ENCODE data around the gene SERPINA5. TPM values are rescaled to one million over a fixed set of nuclear protein-coding genes. Genes with fewer than 3 reads are reported as not detected.

Gene SERPINA5
- total RNA-seq, 8 experiments from 2014 or later = 0.50 to 6.5 (median 1.6) TPM; not detected in 2

DNA sequence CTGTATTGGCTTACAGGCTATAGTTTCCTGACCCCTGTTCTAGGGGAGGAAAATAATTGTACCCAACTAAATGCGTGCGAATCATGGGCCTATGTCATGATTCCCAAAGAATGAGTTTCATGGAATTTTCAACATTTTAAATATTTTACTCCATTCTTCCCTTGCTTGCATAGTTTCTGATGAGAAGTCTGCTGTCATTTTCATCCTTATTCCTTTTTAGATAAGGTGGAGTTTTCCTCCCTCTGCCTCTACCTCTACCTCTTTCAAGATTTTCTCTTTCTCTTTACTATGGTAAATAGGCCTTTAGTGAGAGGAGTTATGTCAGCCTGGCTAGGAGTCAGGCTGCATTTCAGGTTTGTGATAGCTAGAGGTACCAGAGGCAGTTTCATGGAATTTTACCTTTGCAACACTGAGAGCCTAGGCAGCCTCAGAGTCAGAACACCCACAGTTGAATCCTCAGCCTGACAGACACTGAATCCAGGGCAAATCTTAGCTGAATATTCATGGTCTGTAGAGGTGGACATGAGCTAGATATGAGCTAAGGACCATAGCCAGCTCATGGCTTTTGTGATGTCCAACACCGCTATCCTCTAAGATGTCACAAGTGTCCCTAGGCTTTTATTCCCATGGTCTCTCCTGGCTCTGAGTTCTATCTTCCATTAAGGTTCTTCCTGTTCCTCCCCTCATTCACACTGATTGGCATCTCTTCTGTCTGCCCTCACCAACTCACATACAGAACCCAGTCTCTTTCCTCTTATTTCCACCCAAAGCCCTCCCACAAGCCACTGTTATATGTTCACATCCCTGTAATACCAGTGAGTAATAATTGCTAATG lies 37.0 kb downstream of the SERPINA5 start:
- WGBS, 10 experiments = 0 to 100% (median 71%) methylated on average over 1 to 3 of the region's 3 CpGs; no CpG with 5 or more reads in 1 of the 10 experiments
- ATAC-seq (replicated peaks in 6 of 8) = no peak
- H3K27ac ChIP-seq = no peak overlapping the region
- H3K4me1 ChIP-seq (replicated peaks in 1 of 2) = peaks cover 0 to under 1% of the 10 kb centered on the region in 2 donors
- H3K4me3 ChIP-seq = no peak overlapping the region
- in situ Hi-C loops (cut with MboI; ENCODE audit: low pct_unique_long_range_greater_than_20kb in 2 of 9, low sequenced_read_pairs in 9 of 9, unreplicated experiment in 9 of 9) = no loop called here

GRCh38 chr14:94619297-94619696 lies 38.1 kb downstream of the SERPINA5 start:
- no peak overlapping the region for H3K27ac ChIP-seq
- no peak for ATAC-seq (replicated peaks in 6 of 8)
- no peaks in the 10 kb centered on the region for H3K4me1 ChIP-seq (replicated peaks in 1 of 2)
- no peak overlapping the region for H3K4me3 ChIP-seq
- 0 to 100% (median 75%) methylated on average over 1 to 5 of the region's 6 CpGs; no CpG with 5 or more reads in 3 of the 10 experiments for WGBS, 10 experiments
- in situ Hi-C loops (cut with MboI; ENCODE audit: low pct_unique_long_range_greater_than_20kb in 2 of 9, low sequenced_read_pairs in 9 of 9, unreplicated experiment in 9 of 9) = no loop called here

DNA sequence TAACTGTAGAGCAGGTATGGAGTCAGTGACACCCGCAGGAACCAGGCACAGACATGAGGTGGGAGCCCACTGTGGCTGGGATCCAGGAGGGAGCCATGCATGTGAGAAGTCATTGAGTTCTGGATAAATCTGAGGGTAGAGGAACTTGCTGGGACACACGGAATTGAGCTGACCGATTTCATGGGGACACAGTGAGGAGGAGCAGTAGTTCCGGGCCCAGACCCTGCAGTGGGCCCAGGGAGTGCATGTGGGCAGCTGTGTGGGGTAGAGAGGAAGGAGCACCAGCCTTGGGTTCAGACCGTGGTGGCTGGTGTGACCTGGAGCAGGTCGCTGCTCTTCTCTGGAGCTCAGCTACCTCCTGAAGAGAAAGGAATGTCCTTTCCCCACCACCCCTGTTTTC lies 39.4 kb downstream of the SERPINA5 start:
- Histone ChIP-seq H3K4me1 (replicated peaks in 1 of 2) (no peaks in the 10 kb centered on the region), H3K27ac (no peak overlapping the region), H3K4me3 (no peak overlapping the region)
- WGBS, 10 experiments = 20 to 80% (median 53%) methylated on average over 1 to 4 of the region's 6 CpGs; no CpG with 5 or more reads in 5 of the 10 experiments
- in situ Hi-C loops (cut with MboI; ENCODE audit: low pct_unique_long_range_greater_than_20kb in 2 of 9, low sequenced_read_pairs in 9 of 9, unreplicated experiment in 9 of 9) = no loop called here
- no peak for ATAC-seq (replicated peaks in 6 of 8)

DNA sequence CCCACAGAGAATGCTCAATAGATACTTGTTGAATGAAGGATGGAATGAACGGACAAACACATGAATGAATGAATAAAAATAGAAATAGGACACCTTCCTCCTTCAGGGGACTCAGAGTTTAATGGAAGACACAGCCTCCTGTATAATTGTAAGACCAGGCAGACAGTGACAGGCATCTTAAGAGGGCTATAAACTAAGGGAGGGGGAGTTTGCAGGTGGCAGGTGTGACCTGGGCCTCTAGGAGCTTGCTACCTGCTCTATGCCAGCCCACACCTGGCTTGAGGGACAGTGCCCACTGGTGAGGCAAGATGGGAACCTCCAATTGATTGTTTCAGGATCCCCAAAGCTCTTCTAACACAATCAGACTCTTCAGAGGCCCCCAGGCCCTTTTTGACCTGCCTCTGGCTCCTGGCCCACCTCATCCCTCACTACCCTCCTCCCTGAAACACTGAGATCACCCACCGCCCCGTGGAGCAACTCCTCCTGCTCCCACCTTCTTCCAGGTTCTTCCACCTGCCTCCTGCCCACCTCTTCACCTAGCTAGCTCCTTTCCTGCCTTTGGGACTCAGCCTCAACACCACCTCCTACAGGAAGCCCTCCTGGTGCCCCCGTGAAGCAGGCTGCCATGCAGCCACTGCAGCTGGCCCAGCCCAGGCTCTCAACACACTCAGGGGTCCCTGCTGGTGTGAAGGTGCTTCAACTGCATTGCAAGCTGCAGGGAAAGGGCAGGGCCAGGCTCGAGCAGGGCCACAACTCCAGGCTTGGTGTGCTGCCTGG lies 40.3 kb downstream of the SERPINA5 start:
- ATAC-seq (replicated peaks in 6 of 8) = no peak
- H3K27ac ChIP-seq = no peak overlapping the region
- in situ Hi-C loops (cut with MboI; ENCODE audit: low pct_unique_long_range_greater_than_20kb in 2 of 9, low sequenced_read_pairs in 9 of 9, unreplicated experiment in 9 of 9) = no loop called here
- 0 to 100% (median 53%) methylated on average over 1 to 3 of the region's 5 CpGs; no CpG with 5 or more reads in 1 of the 10 experiments for WGBS, 10 experiments
- H3K4me3 ChIP-seq = no peak overlapping the region
- no peaks in the 10 kb centered on the region for H3K4me1 ChIP-seq (replicated peaks in 1 of 2)

- no peak overlapping the region for H3K4me3 ChIP-seq
- no peak for ATAC-seq (replicated peaks in 6 of 8)
- no peak overlapping the region for H3K27ac ChIP-seq
- no peaks in the 10 kb centered on the region for H3K4me1 ChIP-seq (replicated peaks in 1 of 2)
- 17 to 78% (median 39%) methylated on average over 1 to 4 of the region's 6 CpGs; no CpG with 5 or more reads in 2 of the 10 experiments for WGBS, 10 experiments
- in situ Hi-C loops (cut with MboI; ENCODE audit: low pct_unique_long_range_greater_than_20kb in 2 of 9, low sequenced_read_pairs in 9 of 9, unreplicated experiment in 9 of 9) = no loop called here
Measured at GRCh38 chr14:94622653-94623421, 41.6 kb downstream of the SERPINA5 start.

- H3K4me1 ChIP-seq (replicated peaks in 1 of 2) = no peaks in the 10 kb centered on the region
- H3K4me3 ChIP-seq = no peak overlapping the region
- no peak for ATAC-seq (replicated peaks in 6 of 8)
- H3K27ac ChIP-seq = no peak overlapping the region
- WGBS, 10 experiments = 80 to 83% methylated on average over 1 to 4 of the region's 4 CpGs; no CpG with 5 or more reads in 8 of the 10 experiments
- in situ Hi-C loops (cut with MboI; ENCODE audit: low pct_unique_long_range_greater_than_20kb in 2 of 9, low sequenced_read_pairs in 9 of 9, unreplicated experiment in 9 of 9) = no loop called here
Measured at GRCh38 chr14:94623422-94623809, 42.2 kb downstream of the SERPINA5 start.

- no peak for ATAC-seq (replicated peaks in 6 of 8)
- in situ Hi-C loops (cut with MboI; ENCODE audit: low pct_unique_long_range_greater_than_20kb in 2 of 9, low sequenced_read_pairs in 9 of 9, unreplicated experiment in 9 of 9) = no loop called here
- 0 to 83% (median 80%) methylated on average over 1 to 3 of the region's 7 CpGs; no CpG with 5 or more reads in 5 of the 10 experiments for WGBS, 10 experiments
- Histone ChIP-seq H3K27ac (no peak overlapping the region), H3K4me1 (replicated peaks in 1 of 2) (no peaks in the 10 kb centered on the region), H3K4me3 (no peak overlapping the region)
Measured at GRCh38 chr14:94623856-94624499, 42.8 kb downstream of the SERPINA5 start.

GRCh38 chr14:94624537-94625352 lies 43.5 kb downstream of the SERPINA5 start:
- ATAC-seq (replicated peaks in 6 of 8) = no peak
- 30 to 100% (median 60%) methylated on average over 1 to 9 of the region's 10 CpGs for WGBS, 10 experiments
- Histone ChIP-seq H3K4me3 (no peak overlapping the region), H3K27ac (no peak overlapping the region), H3K4me1 (replicated peaks in 1 of 2) (no peaks in the 10 kb centered on the region)
- in situ Hi-C loops (cut with MboI; ENCODE audit: low pct_unique_long_range_greater_than_20kb in 2 of 9, low sequenced_read_pairs in 9 of 9, unreplicated experiment in 9 of 9) = no loop called here

GRCh38 chr14:94625353-94625635 lies 44.1 kb downstream of the SERPINA5 start:
- WGBS, 10 experiments = 0 to 20% (median 0%) methylated on average over 1 to 2 of the region's 2 CpGs; no CpG with 5 or more reads in 7 of the 10 experiments
- no peak overlapping the region for H3K27ac ChIP-seq
- no peak for ATAC-seq (replicated peaks in 6 of 8)
- H3K4me3 ChIP-seq = no peak overlapping the region
- no peaks in the 10 kb centered on the region for H3K4me1 ChIP-seq (replicated peaks in 1 of 2)
- in situ Hi-C loops (cut with MboI; ENCODE audit: low pct_unique_long_range_greater_than_20kb in 2 of 9, low sequenced_read_pairs in 9 of 9, unreplicated experiment in 9 of 9) = no loop called here

- no peak overlapping the region for H3K4me3 ChIP-seq
- H3K4me1 ChIP-seq (replicated peaks in 1 of 2) = no peaks in the 10 kb centered on the region
- ATAC-seq (replicated peaks in 6 of 8) = no peak
- in situ Hi-C loops (cut with MboI; ENCODE audit: low pct_unique_long_range_greater_than_20kb in 2 of 9, low sequenced_read_pairs in 9 of 9, unreplicated experiment in 9 of 9) = no loop called here
- no peak overlapping the region for H3K27ac ChIP-seq
- WGBS, 10 experiments = 30 to 100% (median 60%) methylated on average over 1 to 4 of the region's 5 CpGs; no CpG with 5 or more reads in 1 of the 10 experiments
Measured at GRCh38 chr14:94628578-94628977, 47.4 kb downstream of the SERPINA5 start.

GRCh38 chr14:94630396-94630795 lies 49.2 kb downstream of the SERPINA5 start:
- in situ Hi-C loops (cut with MboI; ENCODE audit: low pct_unique_long_range_greater_than_20kb in 2 of 9, low sequenced_read_pairs in 9 of 9, unreplicated experiment in 9 of 9) = no loop called here
- WGBS, 10 experiments = 37 to 100% (median 80%) methylated on average over 1 to 4 of the region's 4 CpGs; no CpG with 5 or more reads in 3 of the 10 experiments
- ATAC-seq (replicated peaks in 6 of 8) = no peak

GRCh38 chr14:94631050-94631449 lies 49.8 kb downstream of the SERPINA5 start:
- WGBS, 10 experiments = 20 to 100% (median 74%) methylated on average over 1 of the region's 1 CpG; no CpG with 5 or more reads in 6 of the 10 experiments
- no peak for ATAC-seq (replicated peaks in 6 of 8)
- in situ Hi-C loops (cut with MboI; ENCODE audit: low pct_unique_long_range_greater_than_20kb in 2 of 9, low sequenced_read_pairs in 9 of 9, unreplicated experiment in 9 of 9) = no loop called here
- no peak overlapping the region for H3K27ac ChIP-seq
- no peaks in the 10 kb centered on the region for H3K4me1 ChIP-seq (replicated peaks in 1 of 2)
- H3K4me3 ChIP-seq = no peak overlapping the region

More at GRCh38 chr14:94630396-94630795, 49.2 kb downstream of the SERPINA5 start:
- no peak overlapping the region for H3K27ac ChIP-seq
- H3K4me1 ChIP-seq (replicated peaks in 1 of 2) = no peaks in the 10 kb centered on the region
- H3K4me3 ChIP-seq = no peak overlapping the region

Data from motor neuron (in vitro differentiated cells).